Stimulated activated CD4-positive, alpha-beta T cell treated with anti-CD3 and anti-CD28 coated beads, Interleukin-2, amount 100 ng/mL, for 24 hours (primary cell): ENCODE data around the gene OR2F1.

ENCODE experiments used
- DNase-seq, 2 donors: peaks; one replicate each; pipeline ENCODE4 v3.0.0-alpha.2; 2020

The OR2F1 gene, protein sequence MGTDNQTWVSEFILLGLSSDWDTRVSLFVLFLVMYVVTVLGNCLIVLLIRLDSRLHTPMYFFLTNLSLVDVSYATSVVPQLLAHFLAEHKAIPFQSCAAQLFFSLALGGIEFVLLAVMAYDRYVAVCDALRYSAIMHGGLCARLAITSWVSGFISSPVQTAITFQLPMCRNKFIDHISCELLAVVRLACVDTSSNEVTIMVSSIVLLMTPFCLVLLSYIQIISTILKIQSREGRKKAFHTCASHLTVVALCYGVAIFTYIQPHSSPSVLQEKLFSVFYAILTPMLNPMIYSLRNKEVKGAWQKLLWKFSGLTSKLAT

DNA sequence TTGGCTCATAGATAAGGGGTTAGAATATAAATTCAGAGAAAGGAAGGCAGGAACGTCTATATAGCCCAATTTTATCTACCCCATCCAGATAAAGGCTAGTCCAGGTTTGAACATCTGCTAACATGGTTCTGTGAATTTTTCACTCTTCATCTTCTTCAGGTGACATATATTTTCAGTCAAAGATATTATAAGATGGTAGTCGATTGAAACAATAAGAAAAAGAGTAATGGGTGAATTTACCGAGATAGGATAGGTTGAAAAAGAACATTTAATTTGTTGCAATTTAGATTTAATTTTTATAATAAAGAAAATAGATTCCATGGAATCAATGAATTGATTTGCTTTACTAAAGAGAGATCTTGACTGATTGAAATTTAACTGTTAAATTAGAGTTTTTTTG lies at the start of gene OR2F1:
OR2F1 (plus strand) TSS at position 301 of the 400 bp plus-strand sequence. CDS start 5,127 bp downstream, outside the sequence.
- DNase-seq, result no peak

DNA sequence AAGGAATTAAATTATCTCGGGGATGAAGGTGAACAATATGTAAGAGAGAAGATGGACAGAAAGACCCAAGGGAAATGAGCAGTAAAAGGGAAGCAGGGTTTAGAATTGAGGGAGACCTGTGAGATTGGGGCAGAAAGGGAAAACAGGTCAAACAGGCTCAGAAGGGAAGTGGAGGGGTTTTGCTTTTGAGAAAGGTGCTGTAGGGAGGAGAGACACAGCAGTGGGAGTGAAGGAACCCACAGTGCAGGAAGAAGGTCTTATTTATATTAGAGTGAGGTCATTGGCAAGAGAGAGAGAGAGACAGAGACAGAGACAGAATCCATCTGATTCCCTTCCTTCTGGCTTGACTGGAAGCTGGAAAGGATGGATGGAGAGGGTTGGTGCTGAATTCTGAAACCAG lies 49.1 kb upstream of the OR2F1 start:
- no peak for DNase-seq

DNA sequence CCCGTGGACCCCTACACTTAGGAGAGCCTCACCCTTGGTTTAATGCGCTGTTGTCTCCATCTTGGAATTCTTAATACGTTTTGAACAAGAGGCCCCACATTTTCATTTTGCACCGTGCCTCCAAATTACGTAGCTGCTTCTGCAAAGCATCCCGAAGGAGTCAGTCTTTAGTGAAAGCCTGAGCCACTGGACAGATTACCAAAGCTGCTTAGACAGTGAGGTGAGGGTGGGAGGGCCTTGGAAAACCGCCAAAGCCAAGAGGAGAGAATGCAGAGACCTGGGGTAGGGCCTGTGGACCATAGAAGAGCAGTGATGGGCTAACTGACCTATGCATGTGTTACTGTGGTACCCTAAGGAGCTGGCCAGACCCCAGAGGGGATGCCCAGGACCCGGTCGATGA lies 48.5 kb upstream of the OR2F1 start:
- DNase-seq, result no peak

DNA sequence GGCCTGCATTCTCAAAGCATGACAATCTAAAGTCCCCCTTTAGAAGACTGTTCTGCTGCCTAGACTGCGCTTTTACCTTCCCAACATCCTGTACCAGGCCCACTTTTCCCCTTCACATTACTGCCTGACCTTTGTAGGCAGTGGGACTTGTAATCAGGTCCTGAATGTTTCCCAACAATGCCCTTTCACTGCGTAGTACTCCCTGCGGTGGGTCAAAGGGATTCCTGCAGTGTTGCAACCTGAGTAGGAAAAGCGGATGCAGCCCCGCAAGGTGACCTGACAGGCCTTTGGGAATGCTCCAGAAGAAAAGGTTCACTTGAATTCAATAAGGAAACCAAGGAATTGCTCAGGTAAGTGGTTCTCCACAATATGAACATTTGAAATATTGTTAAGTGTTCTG lies 47.7 kb upstream of the OR2F1 start:
- no peak for DNase-seq

DNA sequence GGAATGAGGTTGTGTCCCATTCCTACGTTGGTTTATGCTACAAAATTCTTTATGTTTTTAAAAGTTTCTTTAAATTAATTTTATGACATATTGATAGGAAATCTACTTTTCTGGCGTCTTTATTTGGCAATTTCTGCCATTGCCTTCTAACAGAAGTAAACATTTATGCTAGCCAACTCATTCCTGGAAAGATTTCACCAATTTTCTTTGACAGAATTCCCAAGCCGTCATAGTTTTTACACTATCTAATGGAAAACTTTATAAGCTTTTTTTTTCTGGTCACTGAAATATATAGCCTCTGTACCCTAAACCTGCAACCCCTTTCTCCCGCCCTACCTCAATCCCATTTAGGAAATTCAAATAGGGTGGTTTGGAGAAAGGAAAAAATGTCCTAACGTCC lies 46.5 kb upstream of the OR2F1 start:
- no peak for DNase-seq

DNA sequence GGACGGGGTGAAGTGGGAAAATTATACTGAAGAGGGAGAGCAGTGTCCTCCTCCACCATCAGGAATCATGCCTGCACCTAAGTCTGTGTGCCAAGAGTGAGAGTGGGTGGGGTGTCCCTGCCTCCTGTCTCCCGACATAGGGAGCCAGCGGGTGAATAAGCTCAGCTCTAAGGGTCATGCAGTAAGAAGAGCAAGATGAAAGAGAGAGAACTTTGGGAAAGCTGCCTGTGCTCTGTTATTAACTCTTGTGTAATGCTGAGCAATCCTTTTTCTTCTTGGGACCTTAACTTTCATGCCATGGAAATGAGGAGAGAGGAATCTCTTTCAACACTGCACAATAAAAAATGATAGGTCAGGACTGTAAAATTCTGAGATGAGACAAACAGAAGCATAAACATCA lies 44.8 kb upstream of the OR2F1 start:
- DNase-seq, result no peak

DNA sequence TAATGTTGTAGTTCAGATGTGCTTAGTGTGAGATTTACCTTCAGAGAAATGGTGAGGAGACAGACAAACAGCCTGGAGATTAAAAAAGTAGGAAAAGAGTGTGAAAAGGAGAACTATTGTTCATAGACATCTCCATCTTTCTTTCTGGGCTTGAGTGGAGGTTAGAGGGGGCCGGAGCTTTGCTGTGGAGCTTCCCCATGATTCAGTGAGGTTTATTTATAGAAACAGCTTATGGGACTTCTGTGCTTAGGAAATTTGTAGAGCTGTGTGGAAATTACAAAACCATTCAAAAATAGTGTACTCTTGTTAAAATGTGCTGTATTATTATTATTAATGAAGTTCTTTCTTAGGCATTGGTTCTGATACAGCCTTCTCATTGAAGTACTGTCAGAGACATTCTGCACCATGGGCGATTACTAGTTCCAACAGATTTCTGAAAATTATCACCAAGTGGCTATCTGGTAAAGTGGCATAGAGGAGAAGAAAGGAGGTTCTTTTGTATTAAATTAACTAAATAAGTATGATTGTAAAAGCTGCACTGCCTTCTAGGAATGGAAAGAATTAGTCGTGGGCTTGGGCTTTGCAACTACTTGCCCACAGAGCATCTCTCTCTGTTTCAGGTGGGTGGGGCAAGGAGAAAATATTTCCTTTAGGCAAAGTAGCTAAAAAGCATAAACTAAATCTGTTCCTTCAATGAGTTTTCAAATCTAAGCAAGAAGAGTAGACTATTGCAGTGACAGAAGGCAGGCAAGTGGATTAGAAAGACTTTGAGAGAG lies 44.0 kb upstream of the OR2F1 start:
- DNase-seq, result no peak

DNA sequence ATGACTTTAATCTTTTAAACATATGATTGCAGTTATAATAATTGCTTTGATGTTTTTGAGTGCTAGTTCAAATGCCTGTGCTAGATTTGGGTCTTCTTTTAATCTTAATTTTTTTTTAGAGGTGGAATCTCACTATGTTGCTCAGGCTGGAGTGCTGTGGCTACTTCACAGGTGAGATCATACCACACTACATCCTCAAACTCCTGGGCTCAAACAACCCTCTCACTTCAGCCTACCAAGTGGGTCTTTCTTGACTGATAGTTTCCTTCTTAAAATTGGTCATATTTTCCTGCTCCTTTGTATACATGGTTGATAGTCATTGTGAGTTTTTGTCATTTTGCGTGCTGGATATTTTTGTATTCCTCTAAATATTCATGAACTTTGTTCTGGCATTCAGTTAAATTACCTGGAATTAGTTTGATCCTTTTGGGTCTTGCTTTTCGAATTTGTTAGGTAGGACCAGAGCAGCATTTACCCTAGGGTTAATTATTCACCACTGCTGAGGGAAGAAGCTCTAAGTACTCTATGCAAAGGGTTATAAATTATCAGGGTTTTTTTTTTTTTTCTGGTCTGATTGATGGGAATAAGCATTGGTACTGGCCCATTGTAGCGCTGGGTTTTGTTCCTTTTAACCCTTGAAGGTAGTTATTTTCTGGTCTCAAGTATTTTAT lies 40.6 kb upstream of the OR2F1 start:
- no peak for DNase-seq

DNA sequence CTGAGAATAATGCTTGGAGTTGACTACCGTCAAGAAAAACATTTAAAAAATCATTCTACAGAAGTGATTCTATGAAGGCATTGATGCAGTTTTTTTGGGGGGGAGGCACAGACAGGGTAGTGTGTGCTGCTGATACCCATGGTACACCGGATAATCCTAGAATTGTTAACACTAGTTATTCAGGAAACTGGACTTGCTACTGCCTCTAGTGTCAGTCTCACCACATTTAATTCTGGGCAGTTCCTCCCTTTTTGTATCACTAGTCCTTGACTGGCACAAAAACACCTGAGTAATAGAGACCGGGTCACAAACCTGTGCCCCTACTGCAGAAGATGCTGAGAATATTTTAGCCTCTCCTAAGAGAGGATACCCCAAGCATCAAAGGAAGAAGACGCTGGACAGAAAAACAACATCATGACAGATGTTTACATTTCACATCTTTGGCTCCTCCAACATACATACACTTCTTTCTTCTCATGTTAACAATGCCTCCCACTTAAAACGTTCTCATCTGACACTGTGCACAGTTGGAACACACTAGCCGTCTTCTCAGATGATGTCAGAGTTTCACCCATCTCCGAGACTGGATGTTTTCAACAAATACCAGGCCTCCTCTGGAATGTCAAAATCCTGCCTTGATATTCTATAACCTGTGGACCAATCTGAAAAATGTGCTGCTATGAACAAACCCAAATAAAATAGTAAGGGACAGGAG lies 39.5 kb upstream of the OR2F1 start:
- DNase-seq, result no peak

DNA sequence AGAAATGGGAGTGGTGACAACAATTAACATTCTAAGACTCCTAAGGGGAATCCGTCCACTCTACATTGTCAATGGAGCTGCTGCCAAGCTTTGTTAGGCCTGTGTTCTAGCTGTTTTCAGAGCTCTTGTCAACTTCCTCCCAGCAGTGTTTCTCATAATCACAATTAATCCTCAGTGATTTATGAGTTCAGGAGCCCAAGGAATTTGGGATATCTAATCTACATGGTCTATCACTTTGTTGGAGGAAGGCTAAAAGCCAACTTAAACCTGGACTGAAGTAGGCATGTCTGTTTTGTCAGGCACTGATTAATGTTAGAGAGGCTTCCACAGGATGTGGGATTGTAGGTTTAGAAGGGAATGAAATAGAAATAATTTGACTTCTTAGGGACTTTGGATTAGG lies 29.8 kb upstream of the OR2F1 start:
- DNase-seq, result no peak

DNA sequence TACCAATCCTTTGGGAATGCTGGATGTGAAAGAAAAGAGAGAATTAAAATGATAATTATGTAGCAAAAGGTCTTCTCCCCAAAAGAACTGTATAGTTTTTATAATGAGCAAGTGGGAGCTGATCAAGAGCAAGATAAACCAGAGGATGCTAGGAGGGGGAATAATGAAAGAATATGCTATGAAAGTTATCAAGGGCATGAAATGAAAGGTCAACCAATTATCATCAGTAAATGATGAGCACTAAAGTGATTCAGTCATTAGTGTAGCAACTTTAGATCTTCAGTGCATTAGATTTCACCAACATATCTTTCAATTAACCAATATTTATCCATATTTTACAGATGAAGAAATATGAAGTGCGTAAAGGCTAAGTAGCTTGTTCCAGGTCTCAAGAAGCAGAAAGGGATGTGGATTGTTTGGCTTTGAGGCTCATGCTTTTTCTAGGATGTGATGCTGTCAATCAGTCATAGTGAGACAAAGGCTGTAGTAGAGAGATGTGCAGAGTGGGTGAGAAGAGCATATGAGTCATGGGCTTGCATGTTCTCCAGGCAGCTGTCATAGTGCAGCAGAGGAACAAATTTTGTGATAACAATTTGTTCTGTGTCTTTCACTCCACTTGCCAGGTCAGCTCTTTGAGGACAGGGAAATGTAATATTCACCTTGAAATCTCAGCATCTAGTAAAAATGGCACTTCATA lies 25.3 kb upstream of the OR2F1 start:
- DNase-seq, result no peak

DNA sequence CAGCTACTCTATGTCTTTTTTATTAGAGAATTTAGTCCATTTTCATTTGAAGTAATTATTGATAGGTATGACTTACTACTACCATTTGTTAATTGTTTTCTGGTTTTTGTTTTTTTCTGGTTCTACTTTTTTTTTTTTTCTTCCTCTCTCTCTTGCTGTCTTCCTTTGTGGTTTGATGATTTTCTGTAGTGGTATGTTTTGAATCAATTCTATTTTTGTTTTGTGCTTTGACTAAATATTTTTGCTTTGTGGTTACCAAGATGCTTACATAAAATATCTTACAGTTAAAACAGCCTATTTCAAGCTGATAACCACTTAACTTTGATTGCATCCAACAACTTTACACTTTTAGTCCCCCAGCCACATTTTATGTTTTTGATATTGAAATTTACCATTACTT lies 22.9 kb upstream of the OR2F1 start:
- DNase-seq, result no peak

DNA sequence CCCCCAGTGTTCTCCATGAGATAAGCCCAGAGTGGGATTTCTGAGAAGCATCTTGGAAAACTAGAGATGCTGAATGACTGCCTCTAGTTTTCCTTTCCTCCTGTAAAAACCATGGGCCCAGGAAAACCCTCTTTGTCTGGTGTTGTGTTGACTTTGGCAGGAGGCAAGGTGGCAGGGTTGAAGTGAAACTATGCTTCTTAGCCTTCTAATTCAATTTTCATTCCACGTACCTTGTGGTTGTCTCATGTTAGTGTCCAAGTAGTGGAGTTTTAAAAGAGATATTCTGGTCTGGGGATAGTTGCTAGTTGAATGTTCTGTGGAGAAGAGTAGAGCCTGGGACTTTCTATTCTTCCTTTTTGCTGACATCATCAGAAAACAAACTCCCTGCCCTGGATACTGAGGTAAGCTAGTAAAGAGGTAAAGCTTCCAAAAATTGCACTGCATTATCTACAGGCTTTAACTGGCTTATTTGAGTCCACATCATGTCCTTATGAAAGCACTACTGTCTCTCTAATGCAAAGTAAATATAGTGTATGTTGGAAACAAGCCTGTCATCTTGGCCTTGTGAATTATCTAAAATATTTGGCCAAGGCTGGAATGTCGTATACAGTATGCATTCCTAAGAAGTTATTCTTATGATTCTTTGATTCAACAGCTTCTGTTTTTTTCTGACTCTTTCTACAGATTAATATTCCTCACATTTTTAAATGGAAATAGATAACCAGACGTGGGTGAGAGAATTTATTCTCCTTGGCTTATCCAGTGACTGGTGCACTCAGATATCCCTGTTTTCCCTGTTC lies 19.9 kb upstream of the OR2F1 start, which contains the start of gene OR2F2:
OR2F2 (plus strand) TSS at position 708 of the 800 bp plus-strand sequence; CDS start at position 708, 0 bp downstream.
- no peak for DNase-seq

DNA sequence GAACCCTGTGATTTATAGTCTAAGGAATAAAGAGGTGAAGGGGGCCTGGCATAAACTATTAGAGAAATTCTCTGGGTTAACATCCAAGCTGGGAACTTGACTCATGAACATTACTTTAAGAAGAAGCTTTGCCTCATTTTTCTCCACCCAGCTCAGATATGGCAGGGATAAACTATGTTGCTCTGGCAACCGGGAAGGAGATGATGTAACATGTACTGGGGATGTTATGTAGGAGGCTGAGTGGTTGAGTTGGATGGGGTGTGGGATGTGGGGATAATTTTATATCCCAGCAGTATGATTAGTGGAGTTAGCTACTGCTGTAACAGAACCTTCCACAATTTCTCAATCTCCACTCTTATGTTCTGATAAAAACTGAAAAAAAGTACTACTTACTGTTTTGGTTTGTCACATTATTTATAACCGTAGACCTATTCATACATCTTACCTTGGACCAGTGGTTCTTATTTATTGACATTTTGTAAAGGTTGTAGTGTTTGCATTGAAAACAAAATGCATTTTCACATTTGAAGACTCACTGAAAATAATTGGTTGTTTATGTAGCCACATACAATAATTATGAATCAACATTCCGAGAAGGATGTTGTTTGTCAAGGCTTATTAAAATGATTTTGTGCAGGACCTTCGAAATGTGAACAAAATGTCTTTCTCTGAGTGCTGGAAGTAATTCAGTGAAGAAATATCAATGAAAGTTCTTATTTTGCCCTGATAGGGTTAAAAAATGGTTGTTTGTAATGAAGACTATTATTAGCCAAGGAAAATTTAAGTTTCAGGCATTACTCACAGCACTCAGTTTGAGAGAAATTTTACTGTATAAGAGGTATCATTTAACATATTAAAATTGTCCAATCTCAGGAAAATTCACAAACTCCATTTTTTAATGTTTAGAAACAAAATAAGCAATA lies 18.3 kb upstream of the OR2F1 start:
- no peak for DNase-seq

DNA sequence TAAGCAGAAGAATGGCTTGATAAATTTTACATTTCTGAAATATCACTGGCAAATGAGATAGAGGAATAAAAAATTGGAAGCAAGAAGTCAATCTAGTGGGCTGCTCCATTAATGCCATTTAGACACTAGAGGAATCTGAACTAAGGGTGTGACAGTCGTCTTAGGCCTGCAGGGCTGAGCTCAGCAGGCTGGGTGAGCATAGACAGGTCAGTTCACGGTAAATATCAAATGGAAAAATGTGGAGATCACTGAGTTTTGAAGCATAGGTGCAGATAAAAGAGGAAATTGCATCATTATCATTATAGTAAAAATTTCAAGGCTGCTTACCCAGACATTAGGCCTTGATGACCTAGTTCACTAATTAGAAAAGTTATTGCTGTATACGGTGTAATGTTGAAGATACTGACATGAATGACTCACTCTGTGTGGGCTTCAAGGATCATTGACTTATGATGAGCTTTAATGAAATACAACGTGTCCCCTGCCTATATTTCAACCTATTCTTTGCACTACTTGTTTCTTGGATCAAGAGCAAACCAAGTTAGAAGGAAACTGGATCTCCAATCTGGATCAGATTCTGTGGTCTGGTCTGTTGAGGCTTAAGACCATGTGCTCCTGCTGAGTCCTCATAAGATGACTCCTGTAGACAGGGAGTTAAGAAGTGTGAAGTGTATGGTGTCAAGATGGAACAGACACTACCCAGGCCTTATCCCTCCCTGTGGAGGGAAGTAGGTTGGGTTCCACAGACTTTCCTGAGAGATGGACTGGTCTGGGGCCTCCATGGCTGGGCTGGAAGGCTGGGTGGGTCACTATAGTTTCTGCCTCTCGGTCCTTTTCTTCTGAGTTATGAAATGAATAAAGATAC lies 16.0 kb upstream of the OR2F1 start:
- DNase-seq, result no peak

DNA sequence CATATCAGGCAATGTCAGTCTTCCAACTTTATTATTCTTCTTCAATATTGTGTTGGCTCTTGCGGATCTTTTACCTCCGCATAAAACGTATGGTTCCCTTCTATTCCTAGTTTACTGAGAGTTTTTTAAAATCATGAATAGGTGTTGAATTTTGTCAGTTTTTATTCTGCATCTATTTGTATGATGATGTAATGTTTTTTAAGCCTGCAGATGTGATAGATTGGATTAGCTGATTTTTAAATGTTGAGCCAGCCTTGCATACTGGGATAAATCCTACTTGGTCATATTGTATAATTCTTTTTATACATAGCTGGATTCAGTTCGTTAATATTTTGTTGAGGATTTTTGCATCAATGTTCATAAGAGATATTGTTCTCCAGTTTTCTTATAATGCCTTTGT lies 9.2 kb upstream of the OR2F1 start:
- no peak for DNase-seq

DNA sequence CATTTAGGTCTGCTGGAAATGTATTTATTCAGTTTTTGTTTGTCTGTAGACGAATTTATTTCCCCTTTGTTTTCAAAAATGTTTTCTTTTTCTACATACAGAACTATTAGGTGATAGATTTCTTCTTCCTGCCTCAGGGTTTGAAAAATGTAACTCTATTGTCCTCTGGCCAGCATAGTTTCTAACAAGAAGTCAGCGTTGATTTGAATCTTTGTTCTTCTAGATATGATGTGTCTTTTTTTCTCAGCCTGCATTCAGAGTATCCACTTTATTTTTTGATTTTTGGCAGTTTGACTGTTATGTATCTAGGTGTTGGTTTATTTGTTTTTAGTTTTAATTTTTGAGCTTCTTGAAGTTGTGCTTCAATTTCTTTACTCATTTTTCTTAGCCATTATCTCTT lies 7.5 kb upstream of the OR2F1 start:
- DNase-seq, result no peak

DNA sequence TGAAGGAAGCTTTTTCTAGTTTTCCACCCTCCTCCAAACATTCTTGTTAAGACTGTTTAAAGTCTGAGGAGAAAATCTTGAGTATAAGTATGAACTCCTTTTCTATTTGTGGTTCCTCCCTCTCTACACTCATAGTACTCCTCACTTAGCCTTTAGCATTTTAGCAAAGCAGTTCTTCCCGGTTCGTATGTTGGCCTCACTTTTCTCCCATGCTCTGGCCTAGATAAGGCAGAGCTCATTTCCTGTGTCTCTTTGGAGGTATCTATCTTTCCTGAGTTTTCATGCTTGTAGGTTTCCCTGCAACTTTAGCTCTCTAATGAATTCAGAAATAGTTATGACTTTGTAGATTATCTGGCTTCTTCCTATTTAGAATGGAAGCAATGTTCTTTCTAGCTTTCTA lies 5.9 kb upstream of the OR2F1 start:
- no peak for DNase-seq

DNA sequence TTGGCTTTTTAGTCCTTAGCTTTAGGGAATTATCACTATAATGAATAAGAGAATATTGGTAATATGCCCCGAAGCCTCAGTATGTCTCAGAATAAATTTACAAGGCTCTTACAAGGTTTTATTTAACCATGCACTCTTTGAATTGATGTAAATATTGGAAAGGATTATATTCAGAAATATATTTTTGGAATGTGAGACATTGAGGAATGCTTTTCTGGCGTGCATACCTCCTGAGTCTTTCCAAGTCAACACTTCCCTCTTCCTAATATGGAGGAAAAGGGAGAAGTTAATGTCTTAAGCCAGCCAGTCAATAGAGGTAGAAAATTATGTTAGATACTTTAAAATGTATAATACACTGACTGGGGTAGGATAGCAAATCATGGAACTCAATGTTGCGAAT lies 1.2 kb upstream of the OR2F1 start:
- DNase-seq, result no peak

DNA sequence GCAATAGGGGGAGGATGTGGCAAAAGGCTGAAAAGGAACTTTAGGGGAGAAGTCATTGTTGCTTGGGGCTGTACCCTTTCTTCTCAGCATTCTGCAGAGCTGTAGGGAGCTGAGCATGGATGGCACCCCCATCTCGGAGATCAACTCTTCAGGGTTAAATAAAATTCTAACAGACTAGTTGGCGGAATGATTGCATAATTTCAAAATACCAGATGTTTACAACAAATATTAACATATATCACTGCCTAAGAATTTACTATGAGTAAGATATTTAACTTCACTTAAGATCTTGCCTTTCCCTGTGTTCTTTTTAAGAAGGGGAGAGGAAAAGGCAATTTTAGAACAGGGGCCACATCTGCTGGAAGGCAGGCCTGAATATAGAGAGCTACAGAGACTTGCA lies 509 bp upstream of the OR2F1 start:
- DNase-seq, result no peak
